GM13976 (cell line): ENCODE measurements around the gene GDF2.

Experiments
- DNase-seq: peaks from one replicate; pipeline ENCODE4 v3.0.0; 2012; ENCODE audit warnings: low spot score
- CTCF ChIP-seq: IDR thresholded peaks from 2 replicates; pipeline ENCODE4 v1.5.1; 2012; ENCODE audit warnings: borderline replicate concordance, mild to moderate bottlenecking; ENCODE audit not compliant: insufficient read depth; ENCODE audit errors: extremely low read depth, missing control alignments, control extremely low read depth
- in situ Hi-C: fragments of 300-500 bp; cut with MboI; formaldehyde crosslinking; loops from one replicate; pipeline ENCODE4 v1.12.0; 2022; ENCODE audit warnings: low sequenced_read_pairs, mixed read lengths, inconsistent platforms; ENCODE audit not compliant: unreplicated experiment

The GDF2 gene

GRCh38 chr10:47369251-47369894, 47.1 kb downstream of the GDF2 start:
- no peak for DNase-seq
- no peak for TF ChIP-seq CTCF
- in situ Hi-C loops = no loop called here

- no peak for DNase-seq
Observed at GRCh38 chr10:47370015-47370767, 47.9 kb downstream of the GDF2 start.

GRCh38 chr10:47370878-47371277, 48.6 kb downstream of the GDF2 start:
- in situ Hi-C loops = no loop called here
- no peak for DNase-seq
- no peak for TF ChIP-seq CTCF

More at GRCh38 chr10:47370015-47370767, 47.9 kb downstream of the GDF2 start:
- in situ Hi-C loops = no loop called here
- no peak for TF ChIP-seq CTCF

- TF ChIP-seq CTCF = no peak
- in situ Hi-C loops = no loop called here
- DNase-seq = no peak
Observed at GRCh38 chr10:47371629-47372485, 49.6 kb downstream of the GDF2 start.

GRCh38 chr10:47372726-47373125, 50.5 kb downstream of the GDF2 start:
- in situ Hi-C loops = no loop called here
- no peak for DNase-seq
- TF ChIP-seq CTCF = no peak
